Heart left ventricle (tissue), 16 donors: Measurements from ENCODE around the gene ZDHHC23. TPM values are rescaled to one million over a fixed set of nuclear protein-coding genes. Genes with fewer than 3 reads are reported as not detected.

ENCODE experiments used
- ATAC-seq, 4 donors: fragments of 200-7000 bp; cut with Tn5 transposase; one replicate each; pipeline ENCODE4 v1.9.1; 2020 to 2022; ENCODE audit warnings: moderate library complexity in 4 of 4, mild to moderate bottlenecking in 3 of 4, moderate number of reproducible peaks in 1 of 4
- DNase-seq, 5 donors: peaks; one replicate each; pipeline ENCODE4 v3.0.0-alpha.2; 2020
- H3K27ac ChIP-seq, 12 donors: fragments of 200-600 bp; sonication (generic) in 4 of 12; one replicate each; pipeline versions ENCODE4 v1.5.0 to v1.8.0; 2016 to 2022; ENCODE audit warnings: mild to moderate bottlenecking in 2 of 12
- H3K27me3 ChIP-seq, 9 donors: fragments of 200-600 bp; sonication (generic) in 2 of 9; one replicate each; pipeline versions ENCODE4 v1.5.1 to v1.8.0; 2016 to 2022; ENCODE audit warnings: mild to moderate bottlenecking in 3 of 9
- H3K36me3 ChIP-seq, 9 donors: fragments of 200-600 bp; sonication (generic) in 2 of 9; one replicate each; pipeline versions ENCODE4 v1.5.0 to v1.8.0; 2018 to 2022; ENCODE audit warnings: mild to moderate bottlenecking in 2 of 9
- H3K4me1 ChIP-seq, 12 donors: fragments of 200-600 bp; sonication (generic) in 4 of 12; one replicate each; pipeline versions ENCODE4 v1.5.0 to v1.8.0; 2016 to 2022; ENCODE audit warnings: mild to moderate bottlenecking in 3 of 12
- H3K4me3 ChIP-seq, 12 donors: fragments of 200-600 bp; sonication (generic) in 4 of 12; one replicate each; pipeline versions ENCODE4 v1.5.0 to v1.8.0; 2017 to 2022; ENCODE audit warnings: mild to moderate bottlenecking in 9 of 12, moderate library complexity in 4 of 12
- H3K9me3 ChIP-seq, 12 donors: fragments of 200-600 bp; sonication (generic) in 4 of 12; one replicate each; pipeline versions ENCODE4 v1.5.0 to v1.8.0; 2016 to 2022; ENCODE audit warnings: mild to moderate bottlenecking in 1 of 12
- CTCF ChIP-seq, 12 donors: fragments of 200-600 bp; sonication (generic) in 4 of 12; IDR thresholded peaks; one replicate each; pipeline versions ENCODE4 v1.5.0 to v1.8.0; 2018 to 2022; ENCODE audit warnings: antibody characterized with exemption in 12 of 12, mild to moderate bottlenecking in 5 of 12
- POLR2A ChIP-seq, 2 donors: fragments of 450-650 bp; IDR thresholded peaks; one replicate each; pipeline ENCODE4 v1.6.1; 2017; ENCODE audit warnings: antibody characterized with exemption in 2 of 2, mild to moderate bottlenecking in 2 of 2, moderate library complexity in 2 of 2
- WGBS, 4 donors: extraction: QIAGEN DNeasy Blood & Tissue Kit in 2 of 4; methylation state at CpG; one replicate each; pipeline versions ENCODE4 v1.1.5 to v1.1.7; 2013 to 2018; 5-methylcytosine and 5-hydroxymethylcytosine counted together
- intact Hi-C, 10 donors: fragments of 100-400 bp; cut with DNase I; formaldehyde crosslinking; loops; one replicate each; pipeline versions ENCODE4 v1.11.1 to v1.14.2; 2022
- polyA plus RNA-seq, 2 donors: library from polyadenylated mRNA; stranded (reverse); fragments of 200-250 nt; gene quantifications; one replicate each; pipeline ENCODE4 v1.2.3, GENCODE V29; 2013
- total RNA-seq, 9 donors: library from RNA; depleted of rRNA in 2 of 9; stranded (reverse); fragments of >200 nt in 2 of 9; fragmentation: NEBNext Ultra II Directional in 3 of 9; extraction: Animal tissue kit (Norgen Biotek cat#: 25700) in 3 of 9; gene quantifications; one replicate each; pipeline versions ENCODE4 v1.1.0 to v1.2.4, GENCODE V29; 2016 to 2023
- donor health status: ischemic (EF 13 %, LVEDD 7.1; RV severe dilation, severe dysfunction).
- donor health status: healthy with polysubstance abuse.
- donor health status: DM: no; HTN: yes; CAD: no.
- donor health status: DM: no; HTN: no; CAD: no.
- donor health status: ischemic (EF 25% LVEDD 6.9; RV normal size, moderate dysfunction).
- donor health status: ischemic (EF 25% LVEDD 5.7; RV mildly dilated, moderate dysfunction).
- donor health status: healthy.
- donor health status: DM: yes; HTN: yes; CAD: no.
- donor health status: ischemic (EF 35%, LVEDD 5.7; RV mildly dilated, moderate dysfunction).
- donor health status: nonischemic (EF 11% LVEDD 7.7; RV severe dilation, severe dysfunction).
- donor health status: DM: yes; HTN: yes; CAD: no.
- donor health status: PGD.
- donor health status: ischemic (EF 29% LVEDD 5.4; RV normal size, mild dysfunction).
- donor health status: nonischemic (EF 23%, LVEDD 6.1; RV moderate dilation, normal function).

Gene ZDHHC23
- total and polyA plus RNA-seq, 11 donors, result 0.60 to 4.2 (median 1.7) TPM

GRCh38 chr3:113983544-113983943 lies 35.7 kb downstream of the ZDHHC23 start:
- Histone ChIP-seq H3K4me3 (no peak overlapping the region), H3K27me3 (no peaks in the 10 kb centered on the region), H3K27ac (no peak overlapping the region), H3K36me3 (peaks cover 0 to 29% (median 19%) of the 10 kb centered on the region in 9 donors), H3K4me1 (no peaks in the 10 kb centered on the region), H3K9me3 (no peaks in the 10 kb centered on the region)
- ATAC-seq, result no peak
- intact Hi-C loops, result no loop called here
- DNase-seq, result no peak
- no peak for TF ChIP-seq POLR2A (IDR thresholded peaks at IDR 0.05)
- no peak for TF ChIP-seq CTCF (IDR thresholded peaks at IDR 0.05)
- WGBS, 4 donors, result 90 to 98% (median 92%) methylated on average over 3 of the region's 3 CpGs

GRCh38 chr3:113985541-113985940 lies 37.7 kb downstream of the ZDHHC23 start:
- Histone ChIP-seq H3K27me3 (no peaks in the 10 kb centered on the region), H3K4me3 (no peak overlapping the region), H3K36me3 (peaks cover 0 to 13% (median 0%) of the 10 kb centered on the region in 9 donors), H3K9me3 (no peaks in the 10 kb centered on the region), H3K4me1 (no peaks in the 10 kb centered on the region), H3K27ac (no peak overlapping the region)
- no peak for DNase-seq
- ATAC-seq, result no peak
- no peak for TF ChIP-seq POLR2A (IDR thresholded peaks at IDR 0.05)
- no peak for TF ChIP-seq CTCF (IDR thresholded peaks at IDR 0.05)
- intact Hi-C loops, result no loop called here
- 48 to 57% (median 51%) methylated on average over 4 of the region's 4 CpGs for WGBS, 4 donors

GRCh38 chr3:114005481-114005880 lies 57.7 kb downstream of the ZDHHC23 start:
- H3K4me1 ChIP-seq, result no peaks in the 10 kb centered on the region
- peaks cover 0 to 70% (median 18%) of the 10 kb centered on the region in 9 donors for H3K36me3 ChIP-seq
- intact Hi-C loops, result no loop called here
- DNase-seq, result no peak
- 93 to 96% (median 95%) methylated on average over 5 of the region's 5 CpGs for WGBS, 4 donors
- no peak for TF ChIP-seq CTCF (IDR thresholded peaks at IDR 0.05)
- no peak for TF ChIP-seq POLR2A (IDR thresholded peaks at IDR 0.05)
- no peak overlapping the region for H3K4me3 ChIP-seq
- no peak overlapping the region for H3K27ac ChIP-seq
- H3K27me3 ChIP-seq, result no peaks in the 10 kb centered on the region
- ATAC-seq, result no peak
- no peaks in the 10 kb centered on the region for H3K9me3 ChIP-seq

- H3K4me3 ChIP-seq, result no peak overlapping the region
- H3K4me1 ChIP-seq, result no peaks in the 10 kb centered on the region
- peaks cover 0 to 24% (median under 1%) of the 10 kb centered on the region in 9 donors for H3K36me3 ChIP-seq
- ATAC-seq (no peak), DNase-seq (no peak)
- WGBS, 4 donors, result 87 to 93% (median 90%) methylated on average over 2 of the region's 2 CpGs
- H3K27me3 ChIP-seq, result no peaks in the 10 kb centered on the region
- H3K9me3 ChIP-seq, result no peaks in the 10 kb centered on the region
- no peak for TF ChIP-seq CTCF (IDR thresholded peaks at IDR 0.05)
- no peak for TF ChIP-seq POLR2A (IDR thresholded peaks at IDR 0.05)
- H3K27ac ChIP-seq, result no peak overlapping the region
- intact Hi-C loops, result no loop called here
These were observed 63.4 kb downstream of the ZDHHC23 start for GRCh38 chr3:114011059-114011797.

Other genes starting within 250 kb of the ZDHHC23 start
- 100 to 1,000 TPM in 2 of 9 donors, 10 to 100 TPM in 7; 64.0 to 103 (median 77.6) TPM for gene NAA50, start 201.8 kb upstream of the ZDHHC23 start, total RNA-seq
- gene NAA50, start 201.8 kb upstream of the ZDHHC23 start, polyA plus RNA-seq, result 100 to 1,000 TPM in 1 of 2 donors, 10 to 100 TPM in 1; 15.0 to 147 TPM
- gene ATP6V1A, start 201.0 kb upstream of the ZDHHC23 start, total RNA-seq, result 10 to 100 TPM; 16.0 to 66.8 (median 21.2) TPM
- 10 to 100 TPM in 1 of 2 donors, 1 to 10 TPM in 1; 5.9 to 10.9 TPM for gene ATP6V1A, start 201.0 kb upstream of the ZDHHC23 start, polyA plus RNA-seq
- gene GRAMD1C, start 109.2 kb upstream of the ZDHHC23 start, total RNA-seq, result 1 to 10 TPM in 6 of 9 donors, under 1 TPM in 3; 0.49 to 5.6 (median 1.2) TPM
- 1 to 10 TPM in 1 of 2 donors, under 1 TPM in 1; 0.49 to 1.3 TPM for gene GRAMD1C, start 109.2 kb upstream of the ZDHHC23 start, polyA plus RNA-seq
- gene CCDC191, start 108.5 kb downstream of the ZDHHC23 start, total RNA-seq, result 1 to 10 TPM in 5 of 9 donors, under 1 TPM in 4; 0.38 to 3.2 (median 1.2) TPM
- gene CCDC191, start 108.5 kb downstream of the ZDHHC23 start, polyA plus RNA-seq, result 1 to 10 TPM in 1 of 2 donors, under 1 TPM in 1; 0.50 to 1.0 TPM
- gene QTRT2, start 108.7 kb downstream of the ZDHHC23 start, total RNA-seq, result 10 to 100 TPM in 2 of 9 donors, 1 to 10 TPM in 7; 2.7 to 12.2 (median 5.7) TPM
- gene QTRT2, start 108.7 kb downstream of the ZDHHC23 start, polyA plus RNA-seq, result 1 to 10 TPM; 2.0 to 7.6 TPM
- gene DRD3, start 231.0 kb downstream of the ZDHHC23 start, total RNA-seq, result not detected
- gene DRD3, start 231.0 kb downstream of the ZDHHC23 start, polyA plus RNA-seq, result not detected